22Rv1 (cell line): ENCODE data around the gene PITPNB.

Experiments used
- H3K27ac ChIP-seq: fragments of 450-650 bp; 2 replicates; pipeline ENCODE4 v1.5.1; 2017
- ZFX ChIP-seq: fragments of 450-650 bp; IDR thresholded peaks from 2 replicates; pipeline ENCODE4 v1.6.1; 2017; ENCODE audit warnings: antibody characterized with exemption, borderline replicate concordance
- TF ChIP-seq, protein P1 (sequence below): fragments of 450-650 bp; IDR thresholded peaks from 2 replicates; pipeline ENCODE4 v1.5.1; 2017; ENCODE audit warnings: mild to moderate bottlenecking

PITPNB gene

DNA sequence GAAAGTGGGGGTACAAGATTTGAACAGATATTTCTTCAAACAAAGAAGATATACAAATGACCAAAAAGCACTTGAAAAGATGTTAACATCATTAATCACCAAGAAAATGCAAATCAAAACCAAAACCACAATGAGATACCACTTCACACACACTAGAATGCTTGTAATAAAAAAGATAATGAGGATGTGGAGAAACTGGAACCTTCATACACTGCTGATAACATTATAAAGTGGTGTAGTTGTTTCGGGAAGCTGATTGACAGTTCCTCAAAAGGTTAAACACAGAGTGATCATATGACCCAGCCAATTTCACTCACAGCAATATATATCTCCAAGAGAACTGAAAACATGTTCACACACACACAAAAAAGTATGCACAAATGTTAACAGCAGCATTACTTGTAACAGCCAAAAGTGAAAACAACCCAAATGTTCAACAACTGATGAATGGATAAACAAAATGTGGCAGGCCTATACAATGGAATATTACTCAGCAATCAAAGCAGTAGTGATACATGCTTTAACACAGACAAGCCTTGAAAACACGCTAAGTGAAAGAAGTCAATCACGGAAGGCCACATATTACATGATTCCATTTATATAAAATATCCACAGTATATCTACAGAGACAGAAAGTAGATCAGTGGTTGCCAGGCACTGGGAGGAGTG, 15.1 kb downstream of the PITPNB start:
- TF ChIP-seq, protein P1, sequence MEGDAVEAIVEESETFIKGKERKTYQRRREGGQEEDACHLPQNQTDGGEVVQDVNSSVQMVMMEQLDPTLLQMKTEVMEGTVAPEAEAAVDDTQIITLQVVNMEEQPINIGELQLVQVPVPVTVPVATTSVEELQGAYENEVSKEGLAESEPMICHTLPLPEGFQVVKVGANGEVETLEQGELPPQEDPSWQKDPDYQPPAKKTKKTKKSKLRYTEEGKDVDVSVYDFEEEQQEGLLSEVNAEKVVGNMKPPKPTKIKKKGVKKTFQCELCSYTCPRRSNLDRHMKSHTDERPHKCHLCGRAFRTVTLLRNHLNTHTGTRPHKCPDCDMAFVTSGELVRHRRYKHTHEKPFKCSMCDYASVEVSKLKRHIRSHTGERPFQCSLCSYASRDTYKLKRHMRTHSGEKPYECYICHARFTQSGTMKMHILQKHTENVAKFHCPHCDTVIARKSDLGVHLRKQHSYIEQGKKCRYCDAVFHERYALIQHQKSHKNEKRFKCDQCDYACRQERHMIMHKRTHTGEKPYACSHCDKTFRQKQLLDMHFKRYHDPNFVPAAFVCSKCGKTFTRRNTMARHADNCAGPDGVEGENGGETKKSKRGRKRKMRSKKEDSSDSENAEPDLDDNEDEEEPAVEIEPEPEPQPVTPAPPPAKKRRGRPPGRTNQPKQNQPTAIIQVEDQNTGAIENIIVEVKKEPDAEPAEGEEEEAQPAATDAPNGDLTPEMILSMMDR: no peak
- no peak for TF ChIP-seq ZFX
- H3K27ac ChIP-seq: no peak overlapping the region

DNA sequence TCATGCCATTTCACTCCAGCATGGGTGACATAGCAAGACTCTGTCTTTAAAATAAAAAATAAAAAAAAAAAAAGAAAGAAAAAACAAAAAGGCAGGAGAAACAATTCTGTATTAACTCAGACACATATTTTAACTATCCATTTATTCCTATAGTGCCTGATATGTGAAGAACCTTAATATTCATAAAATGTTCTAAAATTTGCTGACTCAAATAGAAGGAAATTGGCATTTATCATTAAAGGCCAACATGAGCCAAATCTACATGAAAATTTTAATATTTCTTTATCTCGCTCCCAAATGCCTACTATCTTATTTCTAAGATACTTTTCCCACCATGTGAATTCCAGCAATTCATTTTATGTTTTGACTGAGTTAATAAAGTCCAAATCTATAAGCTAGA, 18.9 kb downstream of the PITPNB start:
- no peak for TF ChIP-seq ZFX
- TF ChIP-seq, protein P1: no peak
- H3K27ac ChIP-seq: no peak overlapping the region

DNA sequence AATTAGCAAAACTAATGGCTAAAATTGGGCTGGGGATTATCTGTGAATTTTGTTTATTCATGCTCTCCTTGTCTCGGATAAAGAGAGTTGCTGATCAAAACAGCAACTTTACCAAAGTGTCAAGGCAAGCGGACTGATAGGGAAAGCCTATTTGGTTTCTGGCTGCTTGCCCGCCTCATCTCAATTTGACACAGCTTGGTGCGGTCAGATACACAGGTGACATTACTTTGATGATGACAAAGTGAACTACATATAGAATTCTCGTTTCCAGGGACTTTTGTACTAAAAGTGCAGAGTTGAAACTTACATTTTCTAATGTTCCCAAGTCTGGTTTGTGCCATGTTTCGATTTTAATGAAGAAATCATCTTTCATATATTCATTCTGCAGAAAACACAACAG, 22.8 kb downstream of the PITPNB start:
- H3K27ac ChIP-seq: no peak overlapping the region
- no peak for TF ChIP-seq ZFX
- TF ChIP-seq, protein P1: no peak

DNA sequence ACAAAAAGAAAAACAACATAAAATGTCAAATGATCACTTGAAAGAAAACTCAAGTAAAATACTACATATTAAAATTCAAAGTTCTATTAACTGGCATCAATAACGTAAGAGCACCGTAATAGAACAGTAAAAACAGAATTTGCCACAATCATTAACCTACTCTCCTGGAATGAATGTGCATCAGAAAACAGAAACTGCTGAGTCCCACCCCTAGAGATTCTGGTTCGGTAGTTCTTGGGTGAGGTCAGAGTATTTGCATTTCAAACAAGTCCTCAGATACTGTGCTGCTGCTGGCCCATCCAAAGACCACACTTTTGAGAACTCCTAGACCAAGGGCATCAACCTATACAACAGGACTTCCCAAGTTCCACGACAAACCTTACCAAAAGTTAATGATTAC, 23.5 kb downstream of the PITPNB start:
- no peak for TF ChIP-seq ZFX
- TF ChIP-seq, protein P1: no peak
- H3K27ac ChIP-seq: no peak overlapping the region

DNA sequence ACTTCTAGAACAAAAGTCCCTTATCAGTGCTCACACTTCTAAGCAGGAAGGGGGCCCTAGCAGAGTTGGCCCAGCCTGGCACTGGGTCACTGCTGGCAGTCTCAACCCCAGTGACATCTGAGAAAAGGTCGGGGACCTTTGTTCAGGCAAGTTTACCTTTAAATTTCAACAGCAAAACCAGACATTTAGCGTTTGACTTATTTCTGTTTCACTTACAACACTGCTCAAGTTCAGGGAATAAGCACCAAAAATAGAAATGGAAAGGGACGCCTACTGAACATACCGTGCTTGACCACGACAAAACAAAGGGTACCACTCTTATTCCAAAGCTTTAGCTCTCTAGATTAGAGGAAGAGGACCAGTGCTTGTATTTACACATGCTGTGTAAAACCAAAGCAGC, 26.2 kb downstream of the PITPNB start:
- TF ChIP-seq ZFX: no peak
- TF ChIP-seq, protein P1: no peak
- no peak overlapping the region for H3K27ac ChIP-seq

DNA sequence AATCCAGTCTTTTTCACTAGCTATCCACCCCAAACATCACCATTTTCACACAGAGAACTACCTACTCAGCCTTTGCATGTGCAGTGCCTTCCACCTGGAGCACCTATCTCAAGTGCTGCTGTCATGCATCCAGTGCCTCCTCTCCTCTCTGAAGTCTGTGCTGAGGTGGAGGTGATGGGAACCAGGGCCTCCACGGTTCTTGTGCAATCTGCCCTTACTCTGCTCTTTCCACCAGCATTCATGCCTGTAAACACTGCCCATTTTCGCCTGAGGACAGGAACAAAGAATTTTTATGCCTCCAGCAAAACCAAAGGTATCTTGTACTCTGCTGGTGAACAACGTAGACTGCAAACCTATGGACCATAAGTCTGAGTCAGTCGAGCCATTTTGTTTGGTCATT, 27.0 kb downstream of the PITPNB start:
- TF ChIP-seq, protein P1: no peak; the same call in 1 of the 2 replicates
- no peak for TF ChIP-seq ZFX
- no peak overlapping the region for H3K27ac ChIP-seq

DNA sequence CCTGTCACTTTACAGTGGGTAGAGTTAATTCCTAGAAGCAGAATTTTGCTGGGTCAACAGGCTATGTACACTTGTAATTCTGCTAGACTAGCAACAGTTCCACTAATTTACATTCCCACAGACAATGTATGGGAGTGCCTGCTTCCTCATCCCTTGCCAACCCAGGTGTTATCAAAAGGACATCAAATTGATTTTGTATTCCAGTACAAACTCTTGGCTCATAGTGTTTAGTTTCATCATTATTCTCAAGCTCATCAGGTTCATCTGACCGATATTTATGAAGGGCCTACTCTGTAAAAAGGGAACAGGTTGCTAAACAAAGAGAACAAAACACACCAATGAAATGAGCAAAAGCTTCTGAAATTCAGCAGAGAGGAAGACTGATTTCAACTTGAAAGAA, 30.7 kb downstream of the PITPNB start:
- TF ChIP-seq ZFX: no peak
- TF ChIP-seq, protein P1: no peak
- no peak overlapping the region for H3K27ac ChIP-seq
